ENCODE results near the gene RHBDD2.
"Not testable (repeated sequence)": the region's sequence is repeated elsewhere in the genome, so short reads cannot be mapped to it uniquely, and the experiment has no call there.

RHBDD2 gene

DNA sequence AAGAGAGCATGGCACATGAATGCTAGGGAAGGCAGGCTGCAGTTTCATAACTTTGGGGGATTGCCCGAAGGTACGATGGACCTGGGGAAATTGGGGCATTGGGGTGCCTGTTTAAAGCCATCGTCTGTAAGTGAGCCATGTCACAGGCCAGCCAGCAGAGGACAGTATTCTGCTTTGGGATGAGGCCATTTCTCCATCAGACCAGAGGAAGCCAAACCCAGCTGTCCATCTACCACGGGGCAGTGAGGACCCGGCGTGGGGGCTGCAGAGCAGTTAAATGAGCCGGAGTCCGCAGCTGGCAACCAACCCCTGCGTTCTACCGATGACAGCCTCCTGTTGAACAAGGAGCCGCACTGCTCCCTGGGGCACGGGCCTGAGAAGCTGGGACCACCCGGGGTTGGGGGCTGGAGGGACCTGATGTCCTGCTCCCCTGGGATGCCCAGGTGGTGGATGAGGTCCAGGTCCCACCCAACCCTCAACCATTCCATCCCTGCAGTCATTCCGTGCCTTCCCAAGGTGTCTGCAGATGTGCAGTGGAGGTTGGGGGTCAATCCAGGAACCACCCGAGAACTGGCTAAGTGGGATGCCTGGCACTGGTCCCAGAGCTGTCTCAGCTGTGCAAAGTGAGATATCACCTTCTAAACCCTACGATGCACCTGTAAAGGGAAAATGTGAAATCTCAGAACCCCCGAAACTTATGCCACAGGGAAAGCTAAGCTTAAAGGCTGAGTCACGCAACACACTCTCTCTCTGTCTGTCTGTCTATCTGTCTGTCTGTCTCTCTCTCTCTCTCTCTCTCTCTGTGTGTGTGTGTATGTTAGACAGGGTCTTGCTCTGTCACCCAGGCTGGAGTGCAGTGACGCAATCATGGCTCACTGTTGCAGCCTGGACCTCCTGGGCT, 12.1 kb upstream of the RHBDD2 start:
- DNase-seq, result peak in 44 of 56 donors; percentile 8 to 70 (median 25)

DNA sequence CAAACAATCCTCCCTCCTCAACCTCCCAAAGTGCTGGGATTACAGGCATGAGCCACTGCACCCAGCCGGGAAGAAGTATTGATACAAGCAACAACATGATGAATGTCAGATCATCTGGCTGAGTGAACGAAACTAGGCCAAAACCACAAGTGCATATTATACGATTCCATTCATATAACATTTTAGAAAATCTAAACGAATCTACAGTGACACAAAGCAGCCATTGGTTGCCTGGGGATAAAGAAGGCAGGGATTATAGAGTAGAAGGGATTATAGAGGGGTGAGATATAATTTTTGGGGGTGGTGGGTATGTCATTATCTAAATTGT, 11.5 kb upstream of the RHBDD2 start:
- DNase-seq, result no peak

DNA sequence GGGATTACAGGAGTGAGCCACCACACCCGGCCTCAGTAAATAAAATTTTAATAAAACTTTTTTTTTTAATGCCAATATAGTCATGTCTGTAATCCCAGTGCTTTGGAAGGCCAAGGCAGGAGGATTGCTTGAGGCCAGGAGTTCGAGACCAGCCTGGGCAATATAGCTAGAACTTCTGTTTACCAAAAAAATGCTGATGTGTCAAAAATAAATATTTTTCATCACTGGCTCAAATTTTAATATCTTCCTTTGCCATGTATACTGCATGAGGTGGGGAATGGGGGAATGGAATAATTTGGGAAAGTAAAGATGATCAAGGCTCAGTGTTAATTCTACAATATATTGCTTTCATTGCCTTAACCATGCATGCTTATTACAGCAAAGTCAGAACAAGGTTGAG, 10.7 kb upstream of the RHBDD2 start:
- no peak for DNase-seq

DNA sequence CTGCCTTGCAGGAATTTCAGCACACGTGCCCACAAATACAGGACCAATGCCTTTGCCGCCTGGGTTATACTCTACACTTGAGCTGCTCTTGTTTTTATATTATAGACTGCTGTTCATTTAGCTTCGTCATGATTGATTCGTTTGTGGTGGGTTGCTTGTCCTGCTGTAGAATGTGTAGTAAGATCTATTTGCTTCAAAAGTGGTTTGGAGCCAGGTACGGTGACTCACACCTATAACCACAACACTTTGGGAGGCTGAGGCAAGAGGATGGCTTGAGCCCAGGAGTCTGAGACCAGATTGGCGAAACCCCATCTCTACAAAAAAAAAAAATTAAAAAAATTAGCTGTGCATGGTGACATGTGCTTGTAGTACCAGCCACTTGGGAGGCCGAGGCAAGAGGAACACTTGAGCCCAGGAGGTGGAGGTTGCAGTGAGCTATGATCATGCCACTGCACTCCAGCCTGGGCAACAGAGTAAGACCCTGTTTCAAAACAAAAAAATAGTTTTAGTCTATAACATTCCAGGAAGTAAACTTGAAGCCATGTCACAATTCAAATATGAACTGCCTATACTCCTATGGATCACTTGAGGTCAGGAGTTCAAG, 9.0 kb upstream of the RHBDD2 start:
- no peak for DNase-seq

DNA sequence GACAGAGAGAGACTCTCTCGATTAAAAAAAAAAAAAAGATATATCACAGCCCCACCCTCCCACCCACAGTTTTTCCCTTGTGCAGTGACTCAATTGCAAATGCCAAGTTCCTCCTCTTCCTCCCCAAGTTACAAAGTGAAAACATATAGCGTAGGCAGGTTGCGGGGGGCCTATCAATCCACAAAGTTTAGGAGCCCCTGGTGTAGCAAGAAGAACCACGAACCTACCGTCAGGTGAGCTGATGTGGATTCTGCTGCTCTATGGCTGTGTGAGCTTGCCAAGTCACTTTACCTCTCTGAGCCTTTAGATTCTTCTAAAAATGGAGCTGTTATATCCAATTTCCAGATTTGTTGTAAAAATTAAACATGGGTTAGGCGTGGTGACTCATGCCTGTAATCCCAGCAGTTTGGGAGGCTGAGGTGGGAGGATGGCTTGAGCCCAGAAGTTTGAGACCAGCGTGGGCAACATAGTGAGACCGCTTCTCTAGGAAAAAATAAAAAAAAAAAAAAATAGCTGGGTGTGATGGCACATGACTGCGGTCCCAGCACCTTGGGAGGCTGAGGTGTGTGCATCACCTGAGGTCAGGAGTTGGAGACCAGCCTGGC, 8.2 kb upstream of the RHBDD2 start:
- DNase-seq, result peak in 4 of 56 donors; percentile 18 to 26 (median 20)

DNA sequence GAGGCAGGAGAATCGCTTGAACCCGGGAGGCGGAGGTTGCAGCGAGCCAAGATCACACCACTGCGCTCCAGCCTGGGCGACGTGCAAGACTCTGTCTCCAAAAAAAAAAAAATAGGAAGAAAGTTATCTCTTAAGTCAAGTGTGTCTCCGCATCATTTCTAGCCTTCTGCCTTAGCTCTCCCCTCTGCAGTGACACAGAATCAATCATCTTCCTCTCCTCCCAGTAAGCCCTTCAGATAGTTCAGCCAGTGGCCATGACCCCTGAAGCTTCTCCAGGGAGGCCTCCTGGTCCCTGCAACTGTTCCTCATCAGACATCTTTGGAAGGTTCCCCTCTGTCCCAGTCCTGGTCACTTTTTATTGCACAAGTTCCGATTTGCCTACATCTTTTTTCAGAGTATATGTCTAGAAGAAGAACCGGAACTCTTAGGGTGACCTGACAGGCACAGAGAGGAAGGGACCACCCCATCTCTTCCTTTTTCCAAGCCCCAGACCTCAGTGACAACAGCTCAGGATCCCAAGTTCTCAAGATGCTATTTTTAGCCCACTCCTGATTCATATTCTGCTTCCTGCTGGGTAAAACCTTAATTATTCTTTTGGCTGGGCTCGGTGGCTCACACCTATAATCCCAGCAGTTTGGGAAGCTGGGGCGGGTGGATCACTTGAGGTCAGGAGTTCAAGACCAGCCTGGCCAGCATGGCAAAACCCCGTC, 6.6 kb upstream of the RHBDD2 start:
- no peak for DNase-seq

DNA sequence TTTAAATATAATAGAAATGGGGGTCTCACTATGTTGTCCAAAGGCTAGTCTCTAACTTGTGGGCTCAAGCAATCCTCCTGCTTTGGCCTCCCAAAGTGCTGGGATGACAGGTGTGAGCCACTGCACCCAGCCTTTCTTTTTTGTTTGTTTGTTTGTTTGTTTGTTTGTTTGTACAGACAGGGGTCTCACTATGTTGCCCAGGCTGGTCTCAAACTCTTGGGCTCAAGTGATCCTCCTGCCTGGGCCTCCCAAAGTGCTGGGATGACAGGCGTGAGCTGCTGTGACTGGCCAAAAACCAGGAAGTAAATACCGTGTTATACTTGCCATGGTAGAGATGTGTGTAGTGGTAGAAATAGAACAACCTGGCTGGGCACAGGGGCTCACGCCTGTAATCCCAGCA, 4.7 kb upstream of the RHBDD2 start:
- not testable (repeated sequence) for DNase-seq

DNA sequence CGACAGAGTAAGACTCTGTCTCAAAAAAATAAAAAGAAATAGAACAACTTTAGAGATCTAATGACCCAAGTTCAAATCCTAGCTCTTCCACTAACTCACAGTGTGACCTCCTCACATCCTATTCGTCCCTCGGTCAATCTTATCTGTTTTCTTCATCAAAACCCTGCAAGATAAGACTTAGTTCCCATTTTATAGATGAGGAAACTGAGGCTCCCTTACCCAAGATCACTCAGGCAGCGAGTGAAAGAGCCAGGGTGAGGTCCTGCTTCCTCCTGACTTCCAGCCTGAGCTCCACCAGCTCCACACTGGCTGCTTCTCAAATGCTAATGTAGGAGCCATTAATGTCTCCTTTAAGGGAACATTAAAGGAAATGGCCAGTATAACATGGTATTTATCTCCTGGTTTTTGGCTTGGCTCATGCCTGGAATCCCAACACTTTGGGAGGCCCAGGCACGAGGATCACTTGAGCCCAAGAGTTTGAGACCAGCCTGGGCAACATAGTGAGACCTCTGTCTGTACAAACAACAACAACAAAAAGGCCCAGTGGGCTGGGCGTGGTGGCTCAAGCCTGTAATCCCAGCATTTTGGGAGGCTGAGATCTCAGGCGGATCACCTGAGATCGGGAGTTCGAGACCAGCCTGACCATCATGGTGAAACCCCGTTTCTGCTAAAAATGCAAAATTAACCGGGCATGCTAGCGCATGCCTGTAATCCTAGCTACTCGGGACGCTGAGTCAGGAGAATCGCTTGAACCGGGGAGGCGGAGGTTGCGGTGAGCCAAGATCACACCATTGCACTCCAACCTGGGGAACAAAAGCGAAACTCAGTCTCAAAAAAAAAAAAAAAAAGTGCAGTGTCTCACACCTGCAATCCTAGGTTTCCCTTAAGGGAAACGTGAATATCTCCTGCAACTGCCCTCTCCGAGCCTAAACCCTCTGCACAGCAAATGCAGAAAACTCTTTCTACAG, 3.4 kb upstream of the RHBDD2 start:
- DNase-seq, result no peak

DNA sequence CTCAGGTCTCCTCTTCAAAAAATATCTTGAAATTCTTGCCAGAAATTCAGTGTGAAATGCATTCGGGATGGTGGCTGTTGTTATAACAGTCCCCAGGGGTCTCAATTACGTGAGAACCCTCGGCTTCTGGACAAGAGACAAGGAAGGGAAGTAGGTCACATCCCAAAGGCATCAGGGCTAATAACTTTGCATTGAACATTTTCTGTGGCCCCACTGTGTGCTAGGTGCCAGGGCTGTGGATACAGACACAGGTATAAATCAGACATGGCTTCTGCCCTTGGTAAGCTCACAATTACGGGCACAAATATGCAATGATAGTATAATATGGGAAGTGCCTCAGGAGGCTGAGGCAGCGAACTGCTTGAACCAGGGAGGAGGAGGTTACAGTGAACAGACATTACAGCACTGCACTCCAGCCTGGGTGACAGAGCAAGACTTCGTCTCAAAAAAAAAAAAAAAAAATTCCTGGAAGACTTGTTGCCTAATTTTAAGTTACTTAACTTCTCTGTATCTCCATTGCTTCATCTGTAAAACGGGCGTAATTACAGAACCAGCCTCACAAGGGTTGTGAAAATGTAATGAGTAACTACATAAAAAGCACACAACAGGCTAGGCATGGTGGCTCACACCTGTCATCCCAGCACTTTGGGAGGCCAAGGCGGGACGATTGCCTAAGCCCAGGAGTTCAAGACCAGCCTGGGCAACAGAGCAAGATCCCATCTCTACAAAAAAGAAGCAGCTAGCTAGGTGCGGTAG, 2.5 kb upstream of the RHBDD2 start:
- no peak for DNase-seq

DNA sequence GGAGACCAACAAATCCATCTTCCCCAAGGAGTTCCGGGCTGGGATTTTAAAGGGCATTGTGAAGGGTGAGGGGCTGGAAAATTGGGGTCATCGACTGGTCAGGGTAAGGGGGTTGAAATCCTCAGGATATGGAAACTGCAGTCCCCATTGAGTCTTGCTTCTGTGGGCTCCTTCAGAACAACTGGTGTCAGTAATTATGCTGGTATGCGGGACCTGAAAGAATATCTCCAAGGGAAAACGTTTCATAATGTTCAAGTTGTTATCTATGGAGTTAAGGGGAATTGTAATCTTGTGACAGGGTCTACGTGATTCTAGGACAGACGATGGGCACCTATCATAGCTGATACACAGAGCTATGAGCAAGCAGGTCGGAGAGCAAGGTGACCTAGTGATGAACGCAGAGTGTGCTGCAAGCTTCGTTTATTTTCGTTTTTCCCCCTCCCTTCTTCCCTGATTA, 494 bp upstream of the RHBDD2 start:
- peak in 2 of 56 donors; percentile 18 to 22 for DNase-seq

DNA sequence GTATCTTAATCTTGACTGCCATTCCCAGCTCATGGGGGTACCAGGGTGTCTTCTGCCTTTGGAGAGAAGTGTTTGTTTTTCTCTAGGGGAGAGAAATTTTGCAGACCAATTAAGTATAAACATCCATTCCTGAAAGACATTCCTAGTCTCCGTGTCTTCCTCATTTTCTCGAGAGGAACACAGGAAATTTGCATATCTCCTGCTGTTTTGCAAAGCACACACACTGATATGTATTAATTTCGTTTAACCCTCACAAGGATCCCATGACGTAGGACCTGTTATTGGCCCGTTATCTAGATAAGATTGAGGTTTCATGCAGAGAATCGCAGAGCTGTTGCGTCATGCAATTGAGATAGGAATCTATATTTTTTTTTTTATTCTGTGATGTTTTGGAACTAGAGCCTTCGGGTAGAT, 944 bp downstream of the RHBDD2 start:
- no peak for DNase-seq

DNA sequence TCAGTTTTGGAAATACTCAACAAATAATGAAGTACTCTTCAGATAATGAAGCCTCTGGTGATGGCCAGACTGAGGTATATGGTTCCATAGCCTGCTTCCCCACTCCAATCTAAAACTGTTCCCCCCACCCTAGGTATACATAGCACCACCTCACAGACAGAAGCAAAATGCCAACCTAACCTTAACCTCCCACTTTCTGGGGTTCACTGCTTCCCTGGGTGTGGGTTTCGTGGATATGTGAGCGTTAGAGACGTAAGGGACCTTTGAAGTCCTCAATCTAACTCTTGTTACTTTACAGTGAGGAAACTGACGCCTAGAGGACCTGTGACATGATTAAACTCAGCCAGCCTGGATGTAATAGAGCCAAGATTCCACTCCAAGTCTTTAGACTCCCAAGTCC, 1.4 kb downstream of the RHBDD2 start:
- DNase-seq, result no peak

DNA sequence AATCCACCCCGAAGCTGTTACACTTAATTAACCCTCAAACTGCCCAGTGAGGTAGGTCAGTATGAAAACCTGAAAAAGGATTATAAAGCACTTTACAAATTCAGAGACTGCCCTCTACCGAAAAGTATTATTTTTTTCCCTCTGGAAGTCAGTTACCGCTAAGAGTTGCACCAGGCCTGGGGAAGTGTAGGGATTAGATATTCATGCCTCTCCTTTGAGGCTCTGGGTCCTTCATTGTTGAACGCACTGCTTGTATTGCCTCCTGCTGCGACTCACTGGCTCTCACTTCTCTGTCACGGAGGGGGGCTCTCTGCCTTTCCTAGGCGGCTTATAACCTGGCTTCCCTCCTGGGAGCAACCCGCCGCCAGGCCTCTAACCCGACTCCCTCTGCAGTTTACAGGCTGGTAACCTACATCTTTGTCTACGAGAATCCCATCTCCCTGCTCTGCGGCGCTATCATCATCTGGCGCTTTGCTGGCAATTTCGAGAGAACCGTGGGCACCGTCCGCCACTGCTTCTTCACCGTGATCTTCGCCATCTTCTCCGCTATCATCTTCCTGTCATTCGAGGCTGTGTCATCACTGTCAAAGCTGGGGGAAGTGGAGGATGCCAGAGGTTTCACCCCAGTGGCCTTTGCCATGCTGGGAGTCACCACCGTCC, 2.7 kb downstream of the RHBDD2 start:
- peak in 1 of 56 donors; percentile 17 for DNase-seq

DNA sequence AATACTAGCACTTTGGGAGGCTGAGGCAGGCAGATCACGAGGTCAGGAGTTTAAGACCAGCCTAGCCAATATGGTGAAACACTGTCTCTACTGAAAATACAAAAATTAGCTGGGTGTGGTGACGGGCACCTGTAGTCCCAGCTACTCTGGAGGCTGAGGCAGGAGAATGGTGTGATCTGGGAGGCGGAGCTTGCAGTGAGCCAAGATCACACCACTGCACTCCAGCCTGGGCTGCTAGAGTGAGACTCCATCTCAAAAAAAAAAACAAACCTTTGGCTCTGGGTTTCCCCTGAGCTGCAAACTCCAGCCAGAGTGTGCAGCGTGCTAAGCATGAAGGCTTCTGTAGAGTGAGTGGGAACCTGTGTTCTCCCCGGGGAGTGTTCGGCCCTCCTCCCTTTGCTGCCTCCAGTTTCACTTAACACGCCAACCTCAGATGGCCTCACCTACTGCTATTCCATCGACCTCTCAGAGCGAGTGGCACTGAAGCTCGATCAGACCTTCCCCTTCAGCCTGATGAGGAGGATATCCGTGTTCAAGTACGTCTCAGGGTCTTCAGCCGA, 4.5 kb downstream of the RHBDD2 start:
- DNase-seq, result not testable (repeated sequence)

DNA sequence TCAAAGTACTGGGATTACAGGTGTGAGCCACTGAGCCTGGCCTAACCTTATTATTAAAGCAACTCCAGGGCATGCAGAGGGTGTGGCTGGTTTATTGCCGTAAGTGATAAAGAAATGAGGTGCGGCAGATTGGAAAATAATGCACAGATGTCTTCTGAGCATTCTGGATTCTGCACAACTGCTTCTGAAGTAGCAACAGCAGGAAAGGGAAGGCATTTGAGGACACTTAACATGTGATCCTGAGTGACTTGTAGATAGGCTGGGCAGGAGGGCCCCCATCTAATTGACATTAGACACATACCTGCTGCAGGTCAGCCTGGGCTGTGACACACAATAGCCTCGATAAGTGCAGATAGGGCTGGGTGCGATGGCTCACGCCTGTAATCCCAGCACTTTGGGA, 5.6 kb downstream of the RHBDD2 start:
- DNase-seq, result no peak

DNA sequence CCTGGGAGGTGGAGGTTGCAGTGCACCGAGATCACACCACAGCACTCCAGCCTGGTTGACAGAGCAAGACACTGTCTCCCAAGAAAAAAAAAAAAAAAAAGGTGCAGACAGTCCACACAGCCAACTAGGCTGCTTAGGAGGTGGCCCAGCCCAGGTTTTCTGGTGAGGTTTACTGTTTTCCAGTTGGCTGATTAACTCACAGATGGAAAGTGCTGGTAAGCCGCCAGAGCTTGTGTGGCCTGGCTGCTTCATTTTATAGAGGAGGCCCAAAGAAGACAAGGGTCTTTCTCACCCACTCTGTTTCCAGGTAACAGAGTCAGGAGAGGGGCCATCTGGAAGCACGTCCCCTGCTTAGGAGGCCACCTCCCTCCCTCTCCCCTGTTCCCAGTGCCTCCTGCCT, 6.2 kb downstream of the RHBDD2 start:
- no peak for DNase-seq

DNA sequence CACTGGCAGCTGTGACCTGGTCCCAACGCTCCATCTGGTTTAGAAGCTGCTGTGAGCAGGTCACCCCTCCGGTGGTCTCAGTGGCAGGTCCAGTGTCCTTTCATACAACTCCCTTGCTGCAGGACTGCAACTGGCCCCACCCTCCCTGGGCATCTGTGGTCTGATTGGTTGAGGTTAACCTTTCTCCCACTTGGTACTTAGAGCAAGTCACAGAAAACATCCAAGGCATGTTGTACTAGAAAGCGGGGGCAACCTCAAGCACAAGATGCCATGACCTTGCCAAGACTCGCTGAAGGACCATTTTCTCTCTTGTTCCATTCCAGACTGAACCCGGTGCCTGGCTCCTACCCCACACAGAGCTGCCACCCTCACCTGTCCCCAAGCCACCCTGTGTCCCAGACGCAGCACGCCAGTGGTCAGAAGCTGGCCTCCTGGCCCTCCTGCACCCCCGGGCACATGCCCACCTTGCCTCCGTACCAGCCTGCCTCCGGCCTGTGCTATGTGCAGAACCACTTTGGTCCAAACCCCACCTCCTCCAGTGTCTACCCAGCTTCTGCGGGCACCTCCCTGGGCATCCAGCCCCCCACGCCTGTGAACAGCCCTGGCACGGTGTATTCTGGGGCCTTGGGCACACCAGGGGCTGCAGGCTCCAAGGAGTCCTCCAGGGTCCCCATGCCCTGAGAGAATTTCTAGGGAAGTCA, 9.0 kb downstream of the RHBDD2 start:
- DNase-seq, result no peak
